GM12878 (cell line): ENCODE data around the gene CRAT.

ENCODE experiments used
- CHD4 ChIP-seq: fragments of 200-600 bp; sonication (generic); IDR thresholded peaks from 2 replicates; pipeline ENCODE4 v1.6.1; 2016; ENCODE audit warnings: mild to moderate bottlenecking
- EZH2 ChIP-seq: IDR thresholded peaks from 2 replicates; pipeline ENCODE4 v1.6.1; 2012; ENCODE audit warnings: low read depth, mild to moderate bottlenecking, control low read depth, inconsistent platforms, low read length, borderline replicate concordance; ENCODE audit not compliant: control insufficient read depth
- GABPA ChIP-seq: IDR thresholded peaks from 2 replicates; pipeline ENCODE4 v1.6.1; 2014; ENCODE audit warnings: antibody characterized with exemption, low read depth, mild to moderate bottlenecking, inconsistent platforms
- POLR2A ChIP-seq: IDR thresholded peaks from 2 replicates; pipeline ENCODE4 v1.6.1; 2011; ENCODE audit warnings: low read depth, mild to moderate bottlenecking, low read length
- TCF7 ChIP-seq: IDR thresholded peaks from 2 replicates; pipeline ENCODE4 v1.6.1; 2014; ENCODE audit warnings: antibody characterized with exemption, borderline replicate concordance
- TF ChIP-seq, protein P1 (sequence below), 3 experiments: IDR thresholded peaks in 2 of 3; conservative IDR thresholded peaks in 1 of 3; 2 replicates each; pipeline ENCODE4 v1.5.1; 2011; ENCODE audit warnings: low read depth in 3 of 3, low read length in 3 of 3, mild to moderate bottlenecking in 3 of 3, control low read depth in 2 of 3, moderate library complexity in 2 of 3, inconsistent platforms in 1 of 3, mixed read lengths in 1 of 3; ENCODE audit not compliant: control insufficient read depth in 2 of 3, insufficient read depth in 1 of 3; ENCODE audit errors: extremely low read depth in 1 of 3
- TF ChIP-seq, protein P2 (sequence below): fragments of 450-650 bp; IDR thresholded peaks from 2 replicates; pipeline ENCODE4 v1.6.1; 2016; ENCODE audit warnings: mild to moderate bottlenecking

DNA sequence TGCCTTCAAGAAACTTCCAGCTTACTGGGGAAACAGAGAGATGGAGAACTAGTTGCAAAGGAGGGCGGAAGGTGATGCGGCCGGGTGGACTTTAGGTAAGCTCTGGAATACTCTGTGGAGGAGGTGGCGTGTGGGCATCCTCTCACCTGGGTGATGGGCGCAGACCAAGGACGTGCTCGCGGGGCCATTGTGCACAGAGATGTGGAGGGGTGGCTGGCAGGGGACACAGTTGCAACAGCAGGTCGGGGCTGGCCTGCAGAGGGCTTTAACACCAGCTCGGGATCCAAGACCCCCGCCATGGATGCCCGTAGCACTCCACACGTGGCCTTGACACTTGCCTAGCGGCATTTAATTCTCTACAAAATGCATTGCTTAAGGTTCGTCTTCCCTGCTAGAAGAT, 40.9 kb upstream of the CRAT start:
- TF ChIP-seq GABPA (no peak), CHD4 (no peak), POLR2A (no peak), EZH2 (no peak), TCF7 (no peak)
- TF ChIP-seq, protein P1, sequence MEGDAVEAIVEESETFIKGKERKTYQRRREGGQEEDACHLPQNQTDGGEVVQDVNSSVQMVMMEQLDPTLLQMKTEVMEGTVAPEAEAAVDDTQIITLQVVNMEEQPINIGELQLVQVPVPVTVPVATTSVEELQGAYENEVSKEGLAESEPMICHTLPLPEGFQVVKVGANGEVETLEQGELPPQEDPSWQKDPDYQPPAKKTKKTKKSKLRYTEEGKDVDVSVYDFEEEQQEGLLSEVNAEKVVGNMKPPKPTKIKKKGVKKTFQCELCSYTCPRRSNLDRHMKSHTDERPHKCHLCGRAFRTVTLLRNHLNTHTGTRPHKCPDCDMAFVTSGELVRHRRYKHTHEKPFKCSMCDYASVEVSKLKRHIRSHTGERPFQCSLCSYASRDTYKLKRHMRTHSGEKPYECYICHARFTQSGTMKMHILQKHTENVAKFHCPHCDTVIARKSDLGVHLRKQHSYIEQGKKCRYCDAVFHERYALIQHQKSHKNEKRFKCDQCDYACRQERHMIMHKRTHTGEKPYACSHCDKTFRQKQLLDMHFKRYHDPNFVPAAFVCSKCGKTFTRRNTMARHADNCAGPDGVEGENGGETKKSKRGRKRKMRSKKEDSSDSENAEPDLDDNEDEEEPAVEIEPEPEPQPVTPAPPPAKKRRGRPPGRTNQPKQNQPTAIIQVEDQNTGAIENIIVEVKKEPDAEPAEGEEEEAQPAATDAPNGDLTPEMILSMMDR (IDR thresholded peaks at IDR 0.05 in 2 of 3, conservative IDR thresholded peaks at IDR 0.05 in 1 of 3; ENCODE audit: control insufficient read depth in 2 of 3, extremely low read depth in 1 of 3, insufficient read depth in 1 of 3, low read depth in 3 of 3, low read length in 3 of 3) = no peak
- TF ChIP-seq, protein P2, sequence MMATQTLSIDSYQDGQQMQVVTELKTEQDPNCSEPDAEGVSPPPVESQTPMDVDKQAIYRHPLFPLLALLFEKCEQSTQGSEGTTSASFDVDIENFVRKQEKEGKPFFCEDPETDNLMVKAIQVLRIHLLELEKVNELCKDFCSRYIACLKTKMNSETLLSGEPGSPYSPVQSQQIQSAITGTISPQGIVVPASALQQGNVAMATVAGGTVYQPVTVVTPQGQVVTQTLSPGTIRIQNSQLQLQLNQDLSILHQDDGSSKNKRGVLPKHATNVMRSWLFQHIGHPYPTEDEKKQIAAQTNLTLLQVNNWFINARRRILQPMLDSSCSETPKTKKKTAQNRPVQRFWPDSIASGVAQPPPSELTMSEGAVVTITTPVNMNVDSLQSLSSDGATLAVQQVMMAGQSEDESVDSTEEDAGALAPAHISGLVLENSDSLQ = no peak
